CD14-positive monocyte (primary cell): ENCODE results near the gene ACTRT2. TPM values are rescaled to one million over a fixed set of nuclear protein-coding genes. Genes with fewer than 3 reads are reported as not detected.

ENCODE experiments used
- DNase-seq, 3 donors: peaks; one replicate each; pipeline ENCODE4 v3.0.0-alpha.2; 2011 to 2022
- H2AFZ ChIP-seq: 2 replicates; pipeline ENCODE4 v1.6.0; 2012; ENCODE audit warnings: mild to moderate bottlenecking, low read depth, low read length, inconsistent platforms; ENCODE audit not compliant: insufficient read depth, poor library complexity, severe bottlenecking
- H3K27ac ChIP-seq, 2 donors: 1 replicate in 1 of 2; 2 replicates in 1 of 2; pipeline ENCODE4 v1.5.1; 2012 to 2013; ENCODE audit warnings: low read length in 2 of 2, control low read depth in 1 of 2, inconsistent platforms in 1 of 2, low read depth in 1 of 2, mild to moderate bottlenecking in 1 of 2
- H3K27me3 ChIP-seq, 2 donors: one replicate each; pipeline versions ENCODE4 v1.6.0 to v1.6.1; 2011 to 2013; ENCODE audit warnings: low read length in 2 of 2; ENCODE audit not compliant: control insufficient read depth in 2 of 2, insufficient read depth in 2 of 2
- H3K36me3 ChIP-seq, 2 donors: replicated peaks in 1 of 2; 1 replicate in 1 of 2; 2 replicates in 1 of 2; pipeline versions ENCODE4 v1.5.1 to v1.6.1; 2012 to 2013; ENCODE audit warnings: low read length in 2 of 2, control low read depth in 1 of 2, inconsistent platforms in 1 of 2, mild to moderate bottlenecking in 1 of 2; ENCODE audit not compliant: insufficient read depth in 2 of 2, control insufficient read depth in 1 of 2
- H3K4me1 ChIP-seq, 2 donors: 1 replicate in 1 of 2; 2 replicates in 1 of 2; pipeline versions ENCODE4 v1.5.1 to v1.6.1; 2012 to 2013; ENCODE audit warnings: low read length in 2 of 2, control low read depth in 1 of 2, inconsistent platforms in 1 of 2, mild to moderate bottlenecking in 1 of 2, moderate library complexity in 1 of 2; ENCODE audit not compliant: insufficient read depth in 2 of 2, control insufficient read depth in 1 of 2
- H3K4me2 ChIP-seq: replicated peaks from 2 replicates; pipeline ENCODE3; 2012; ENCODE audit warnings: low read length, moderate library complexity, mild to moderate bottlenecking; ENCODE audit not compliant: poor library complexity, severe bottlenecking; ENCODE audit errors: extremely low read depth
- H3K4me3 ChIP-seq, 3 experiments: fragments of 200-600 bp in 1 of 3; sonication (generic) in 1 of 3; replicated peaks in 1 of 3; 1 replicate in 2 of 3; 2 replicates in 1 of 3; pipeline ENCODE4 v1.5.1; 2011 to 2013; ENCODE audit warnings: low read length in 3 of 3, mild to moderate bottlenecking in 3 of 3, control low read depth in 2 of 3, low read depth in 2 of 3, inconsistent platforms in 1 of 3, moderate library complexity in 1 of 3
- H3K79me2 ChIP-seq: 2 replicates; pipeline ENCODE4 v1.6.0; 2012; ENCODE audit warnings: mild to moderate bottlenecking, control low read depth, inconsistent platforms, low read length, moderate library complexity; ENCODE audit not compliant: insufficient read depth
- H3K9ac ChIP-seq: 2 replicates; pipeline ENCODE4 v1.6.0; 2017; ENCODE audit warnings: low read length, mild to moderate bottlenecking; ENCODE audit not compliant: insufficient read depth, poor library complexity, severe bottlenecking
- H3K9me3 ChIP-seq, 2 donors: replicated peaks in 1 of 2; 1 replicate in 1 of 2; 2 replicates in 1 of 2; pipeline versions ENCODE4 v1.5.1 to v1.6.1; 2012 to 2013; ENCODE audit warnings: low read length in 2 of 2, control low read depth in 1 of 2; ENCODE audit not compliant: control insufficient read depth in 1 of 2, insufficient read depth in 1 of 2
- H4K20me1 ChIP-seq: 2 replicates; pipeline ENCODE4 v1.6.0; 2012; ENCODE audit warnings: mild to moderate bottlenecking, low read length, control low read depth, moderate library complexity; ENCODE audit not compliant: insufficient read depth
- H3K27ac Mint-ChIP-seq, 7 donors: one replicate each; pipeline ENCODE4 v1.8.0; 2020; ENCODE audit warnings: mild to moderate bottlenecking in 7 of 7, mixed read lengths in 7 of 7, moderate library complexity in 6 of 7, inconsistent platforms in 2 of 7
- H3K27me3 Mint-ChIP-seq, 3 donors: one replicate each; pipeline ENCODE4 v1.8.0; 2021 to 2022; ENCODE audit warnings: low read depth in 3 of 3, mild to moderate bottlenecking in 3 of 3, mixed read lengths in 3 of 3, moderate library complexity in 3 of 3, inconsistent platforms in 1 of 3
- H3K36me3 Mint-ChIP-seq, 2 donors: one replicate each; pipeline ENCODE4 v1.8.0; 2020; ENCODE audit warnings: mixed read lengths in 2 of 2, inconsistent platforms in 1 of 2, mild to moderate bottlenecking in 1 of 2
- H3K4me1 Mint-ChIP-seq: one replicate; pipeline ENCODE4 v1.8.0; 2020; ENCODE audit warnings: mild to moderate bottlenecking, mixed read lengths
- H3K4me3 Mint-ChIP-seq, 2 donors: one replicate each; pipeline ENCODE4 v1.8.0; 2020; ENCODE audit warnings: mild to moderate bottlenecking in 2 of 2, mixed read lengths in 2 of 2, moderate library complexity in 1 of 2
- H3K9me3 Mint-ChIP-seq, 7 donors: one replicate each; pipeline ENCODE4 v1.8.0; 2020 to 2022; ENCODE audit warnings: mixed read lengths in 7 of 7, mild to moderate bottlenecking in 6 of 7, moderate library complexity in 6 of 7, inconsistent platforms in 2 of 7
- CTCF ChIP-seq: fragments of 200-600 bp; IDR thresholded peaks from one replicate; pipeline ENCODE4 v1.8.0; 2022; ENCODE audit warnings: antibody characterized with exemption, mild to moderate bottlenecking
- WGBS: methylation state at CpG from one replicate; pipeline ENCODE4 v1.1.5; 2013; ENCODE audit warnings: missing lambda C conversion rate; ENCODE audit not compliant: insufficient coverage; 5-methylcytosine and 5-hydroxymethylcytosine counted together
- intact Hi-C, 2 donors: fragments of 100-400 bp; cut with micrococcal nuclease; formaldehyde crosslinking; loops; one replicate each; pipeline versions ENCODE4 v1.15.0 to v1.15.1; 2023
- polyA plus RNA-seq, 3 donors: library from polyadenylated mRNA; depleted of rRNA in 1 of 3; unstranded in 2 of 3; stranded (reverse) in 1 of 3; fragments of 300-500 nt in 2 of 3; fragments of >200 nt in 1 of 3; fragmentation: Illumina TruSeq in 2 of 3; gene quantifications; 1 replicate in 2 of 3; 2 replicates in 1 of 3; pipeline ENCODE4 v1.2.3, GENCODE V29; 2012 to 2021

ACTRT2 gene
- polyA plus RNA-seq, 3 donors = not detected

DNA sequence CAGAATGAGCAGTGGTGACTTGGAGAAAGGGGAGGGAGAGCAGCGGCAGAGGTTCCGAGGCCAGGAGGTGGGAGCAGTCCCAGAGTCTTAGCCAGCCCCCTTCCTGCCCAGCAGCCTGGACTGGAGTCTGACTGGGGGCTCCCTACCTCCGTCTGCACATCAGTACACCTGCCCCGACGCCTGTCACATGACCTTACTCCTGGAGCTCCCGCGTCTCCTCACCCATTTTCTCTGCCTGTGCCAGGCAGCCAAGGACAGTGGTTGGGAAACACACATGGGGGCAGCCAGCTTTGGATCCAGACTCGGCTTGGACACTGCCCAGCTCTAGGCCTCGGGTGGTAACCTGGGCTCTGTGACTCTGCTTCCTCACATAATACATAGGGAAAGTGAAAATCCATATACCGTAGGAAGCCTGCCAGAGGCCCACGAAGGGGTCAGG, 16.9 kb downstream of the ACTRT2 start:
- intact Hi-C loops = no loop called here
- 90% methylated on average over 5 of the region's 11 CpGs for WGBS
- no peak for DNase-seq
- no peaks in the 10 kb centered on the region for H3K36me3 Mint-ChIP-seq
- no peaks in the 10 kb centered on the region for H3K79me2 ChIP-seq
- no peaks in the 10 kb centered on the region for H3K9me3 ChIP-seq
- H3K27ac ChIP-seq = no peak overlapping the region
- no peaks in the 10 kb centered on the region for H4K20me1 ChIP-seq
- H3K27me3 Mint-ChIP-seq = peaks cover 4 to 8% (median 7%) of the 10 kb centered on the region in 3 donors
- no peak overlapping the region for H3K9ac ChIP-seq
- H3K36me3 ChIP-seq = no peaks in the 10 kb centered on the region
- no peaks in the 10 kb centered on the region for H3K27me3 ChIP-seq
- H3K9me3 Mint-ChIP-seq = no peaks in the 10 kb centered on the region
- H3K4me2 ChIP-seq = no peak overlapping the region
- H2AFZ ChIP-seq = no peak overlapping the region
- H3K4me1 ChIP-seq = no peaks in the 10 kb centered on the region
- H3K4me3 ChIP-seq = no peak overlapping the region
- H3K4me1 Mint-ChIP-seq = no peaks in the 10 kb centered on the region
- H3K4me3 Mint-ChIP-seq = no peak overlapping the region
- no peak overlapping the region for H3K27ac Mint-ChIP-seq
- TF ChIP-seq CTCF = no peak

GRCh38 chr1:3038571-3039181, 17.4 kb downstream of the ACTRT2 start:
- H2AFZ ChIP-seq = no peak overlapping the region
- TF ChIP-seq CTCF = no peak
- no peak overlapping the region for H3K4me3 Mint-ChIP-seq

More at GRCh38 chr1:3038571-3039181, 17.4 kb downstream of the ACTRT2 start:
- Mint-ChIP-seq H3K4me1 (no peaks in the 10 kb centered on the region), H3K9me3 (no peaks in the 10 kb centered on the region), H3K27ac (no peak overlapping the region), H3K36me3 (no peaks in the 10 kb centered on the region), H3K27me3 (peaks cover 3 to 8% (median 7%) of the 10 kb centered on the region in 3 donors)
- H3K36me3 ChIP-seq = no peaks in the 10 kb centered on the region
- DNase-seq = no peak
- no peak overlapping the region for H3K4me2 ChIP-seq
- no peak overlapping the region for H3K27ac ChIP-seq
- H3K4me1 ChIP-seq = no peaks in the 10 kb centered on the region
- H3K4me3 ChIP-seq = no peak overlapping the region
- no peaks in the 10 kb centered on the region for H3K79me2 ChIP-seq
- intact Hi-C loops = no loop called here
- 91% methylated on average over 15 of the region's 19 CpGs for WGBS
- no peaks in the 10 kb centered on the region for H3K9me3 ChIP-seq
- no peak overlapping the region for H3K9ac ChIP-seq
- H3K27me3 ChIP-seq = no peaks in the 10 kb centered on the region
- H4K20me1 ChIP-seq = no peaks in the 10 kb centered on the region
